GM12865 (cell line): ENCODE measurements around the gene TRIM50.
A peak's percentile ranks its signal among the peaks of the same experiment; 100 is the strongest.
"Not testable (repeated sequence)": the region's sequence is repeated elsewhere in the genome, so short reads cannot be mapped to it uniquely, and the experiment has no call there.

ENCODE experiments used
- DNase-seq: peaks from one replicate; pipeline ENCODE4 v3.0.0; 2010; ENCODE audit warnings: low read depth
- H3K4me3 ChIP-seq: 2 replicates; pipeline ENCODE4 v1.5.1; 2011; ENCODE audit warnings: mild to moderate bottlenecking, low read depth, low read length, control low read depth
- TF ChIP-seq, protein P1 (sequence below): IDR thresholded peaks from 2 replicates; pipeline ENCODE4 v1.5.1; 2011; ENCODE audit warnings: low read length, control low read depth, low read depth, inconsistent platforms; ENCODE audit not compliant: insufficient read depth; ENCODE audit errors: missing control alignments

TRIM50 gene

DNA sequence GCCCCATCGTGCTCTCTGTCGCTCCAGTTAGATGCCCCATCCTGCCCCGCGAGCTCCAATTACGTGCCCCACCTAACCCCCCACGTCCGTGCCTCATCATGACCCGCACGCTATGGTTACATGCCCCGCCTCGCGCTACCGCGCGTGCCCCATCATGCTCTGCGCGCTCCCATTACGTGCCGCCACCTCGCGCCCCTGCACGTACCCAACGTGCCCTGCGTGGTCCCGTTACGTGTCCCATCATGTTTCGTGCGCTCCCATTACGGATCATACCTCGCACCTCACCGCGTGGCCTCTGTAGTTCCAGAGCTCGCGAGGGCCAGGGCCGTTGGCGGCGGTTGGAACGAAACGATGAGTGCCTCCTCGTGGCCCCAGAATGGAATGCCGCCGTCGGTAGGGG lies at the start of gene TRIM50, which contains the start of gene FKBP6:
TRIM50 (minus strand) TSS at position 161 of the 400 bp plus-strand sequence. CDS start 3,295 bp downstream, outside the sequence.
FKBP6 (plus strand) TSS at position 240 of the 400 bp plus-strand sequence. CDS start 268 bp downstream, outside the sequence.
- not testable (repeated sequence) for H3K4me3 ChIP-seq, DNase-seq

DNA sequence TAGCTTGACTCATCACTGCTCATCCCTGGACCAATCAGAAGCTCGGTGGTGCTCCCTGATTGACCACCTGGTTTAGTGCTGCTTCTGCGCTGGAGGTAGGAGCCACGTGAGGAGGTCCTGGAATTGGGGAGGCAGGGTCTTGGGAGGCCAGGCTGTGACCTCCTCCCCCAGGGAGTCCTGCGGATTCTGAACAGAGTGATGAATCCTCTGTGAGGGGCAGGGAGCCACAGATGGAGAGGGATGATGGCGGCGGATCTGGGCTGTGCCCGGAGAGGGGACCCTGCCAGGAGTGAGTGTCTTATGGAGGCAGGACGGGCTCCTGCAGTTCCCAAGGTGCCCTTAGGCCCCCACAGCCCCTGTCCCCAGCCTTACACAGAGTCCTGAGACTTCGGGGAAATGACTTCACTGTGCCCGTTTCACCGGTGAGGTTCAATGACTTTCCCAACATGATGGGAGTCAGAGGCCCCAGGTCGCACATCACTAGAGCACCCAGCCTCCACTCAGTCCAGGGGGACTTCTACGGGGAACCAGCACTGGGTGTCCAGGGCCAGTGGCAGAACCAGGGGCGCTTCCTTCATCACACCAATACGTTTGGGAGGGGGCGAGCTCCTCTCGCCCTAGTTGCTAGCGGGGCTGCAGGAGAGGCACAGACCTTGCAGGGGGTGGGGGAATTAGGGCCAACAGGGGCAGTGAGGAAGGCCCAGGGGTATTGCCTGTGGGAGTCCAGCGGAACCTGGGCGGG lies 49.0 kb upstream of the TRIM50 start:
- no peak for DNase-seq
- TF ChIP-seq, protein P1, sequence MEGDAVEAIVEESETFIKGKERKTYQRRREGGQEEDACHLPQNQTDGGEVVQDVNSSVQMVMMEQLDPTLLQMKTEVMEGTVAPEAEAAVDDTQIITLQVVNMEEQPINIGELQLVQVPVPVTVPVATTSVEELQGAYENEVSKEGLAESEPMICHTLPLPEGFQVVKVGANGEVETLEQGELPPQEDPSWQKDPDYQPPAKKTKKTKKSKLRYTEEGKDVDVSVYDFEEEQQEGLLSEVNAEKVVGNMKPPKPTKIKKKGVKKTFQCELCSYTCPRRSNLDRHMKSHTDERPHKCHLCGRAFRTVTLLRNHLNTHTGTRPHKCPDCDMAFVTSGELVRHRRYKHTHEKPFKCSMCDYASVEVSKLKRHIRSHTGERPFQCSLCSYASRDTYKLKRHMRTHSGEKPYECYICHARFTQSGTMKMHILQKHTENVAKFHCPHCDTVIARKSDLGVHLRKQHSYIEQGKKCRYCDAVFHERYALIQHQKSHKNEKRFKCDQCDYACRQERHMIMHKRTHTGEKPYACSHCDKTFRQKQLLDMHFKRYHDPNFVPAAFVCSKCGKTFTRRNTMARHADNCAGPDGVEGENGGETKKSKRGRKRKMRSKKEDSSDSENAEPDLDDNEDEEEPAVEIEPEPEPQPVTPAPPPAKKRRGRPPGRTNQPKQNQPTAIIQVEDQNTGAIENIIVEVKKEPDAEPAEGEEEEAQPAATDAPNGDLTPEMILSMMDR: no peak
- H3K4me3 ChIP-seq: no peak overlapping the region

DNA sequence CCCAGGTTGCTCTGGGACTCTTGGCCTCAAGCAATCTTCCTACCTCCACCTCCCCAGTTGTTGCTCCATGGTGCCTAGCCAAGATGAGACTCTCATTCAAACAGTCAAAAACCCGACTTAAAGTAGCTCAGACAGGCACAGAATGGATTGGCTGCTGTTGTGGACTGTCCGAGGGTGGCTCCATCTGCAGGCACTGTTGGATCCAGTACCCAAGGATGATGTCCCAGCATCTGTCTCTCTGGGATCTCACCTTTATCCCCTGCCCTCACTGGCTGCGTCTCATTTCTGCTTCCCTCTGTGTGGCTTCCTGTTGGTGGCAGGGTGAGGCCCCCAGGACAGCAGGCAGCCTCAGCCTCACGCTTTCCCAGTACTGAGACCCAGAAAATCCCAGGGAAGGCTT lies 48.4 kb upstream of the TRIM50 start:
- H3K4me3 ChIP-seq, DNase-seq: not testable (repeated sequence)

DNA sequence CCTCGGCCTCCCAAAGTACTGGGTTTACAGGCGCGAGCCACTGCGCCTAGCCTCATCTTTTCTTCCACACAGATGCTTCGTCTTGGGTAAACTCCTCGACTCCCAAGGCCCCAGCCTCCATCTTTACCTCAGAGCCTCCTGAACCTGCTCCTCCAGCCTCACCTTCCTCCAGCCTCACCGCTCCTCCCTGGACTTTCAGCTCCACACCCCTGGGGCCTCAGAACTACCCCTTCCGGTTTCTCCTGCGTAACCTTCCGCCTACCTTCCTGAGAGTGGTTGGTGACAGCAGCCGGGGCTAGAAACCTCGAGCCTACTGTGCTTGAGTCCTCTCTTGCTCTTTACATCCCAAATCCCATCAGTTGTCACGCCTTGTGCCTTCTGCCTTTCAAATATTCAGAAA lies 45.9 kb upstream of the TRIM50 start:
- TF ChIP-seq, protein P1: no peak
- no peak for DNase-seq

DNA sequence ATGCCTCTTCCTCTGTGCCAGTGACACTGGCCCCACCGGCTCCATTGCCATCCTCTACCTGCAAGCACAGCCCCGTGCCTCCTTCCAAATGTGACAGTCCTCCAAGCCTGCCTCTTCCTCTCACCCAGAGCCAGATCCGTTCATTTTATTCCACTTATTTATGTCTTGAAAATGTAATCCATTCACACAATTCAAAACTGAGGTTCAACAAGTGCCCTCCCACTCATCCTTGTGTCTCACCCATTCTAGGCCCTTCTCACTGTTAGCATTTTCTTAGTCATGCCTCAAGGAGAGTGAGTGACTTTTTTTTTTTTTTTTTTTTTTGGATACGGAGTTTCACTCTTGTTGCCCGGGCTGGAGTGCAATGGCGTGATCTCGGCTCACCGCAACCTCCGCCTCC lies 41.7 kb upstream of the TRIM50 start:
- DNase-seq: no peak
- H3K4me3 ChIP-seq: no peak overlapping the region
- TF ChIP-seq, protein P1: no peak

More for the DNA sequence above, 45.9 kb upstream of the TRIM50 start:
- H3K4me3 ChIP-seq: no peak overlapping the region

DNA sequence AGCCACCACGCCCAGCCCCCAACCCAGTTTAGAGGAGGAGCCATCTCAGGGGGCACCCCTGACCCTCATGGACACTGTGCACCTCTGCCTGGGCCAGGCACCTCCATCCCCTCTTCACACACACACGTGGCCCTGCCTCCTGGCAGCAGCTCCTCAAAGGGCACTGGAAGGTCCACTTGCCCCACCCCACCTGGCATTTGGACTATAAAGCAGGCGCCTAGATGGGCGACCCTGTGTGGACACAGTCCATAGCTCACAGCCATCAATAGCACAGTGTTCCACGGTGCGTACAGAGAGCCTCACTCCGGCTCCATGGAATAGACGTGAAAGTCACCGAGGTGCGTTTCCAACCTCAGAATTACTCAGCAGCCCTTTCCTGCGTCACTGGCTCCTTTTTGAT lies 41.1 kb upstream of the TRIM50 start:
- H3K4me3 ChIP-seq: no peak overlapping the region
- TF ChIP-seq, protein P1: no peak
- no peak for DNase-seq

DNA sequence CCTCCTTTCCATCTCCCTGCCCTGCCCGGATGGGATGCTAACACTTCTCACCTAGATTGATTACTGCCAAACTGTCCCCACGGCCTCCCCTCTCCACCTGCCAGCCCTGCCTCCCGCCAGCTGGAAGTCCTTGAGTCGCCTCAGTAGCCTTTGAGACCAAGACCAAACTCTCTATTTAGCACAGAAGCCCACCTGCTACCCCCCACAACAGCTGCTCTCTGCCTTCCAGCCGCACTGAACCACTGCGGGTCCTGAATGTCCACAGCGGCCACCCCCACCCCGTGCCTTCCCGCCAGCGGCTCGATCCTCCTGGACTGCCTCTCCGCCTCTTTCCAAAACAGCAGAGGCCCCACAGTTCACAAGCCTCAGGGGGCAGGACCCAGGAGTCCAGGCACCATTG lies 39.1 kb upstream of the TRIM50 start:
- DNase-seq: no peak
- TF ChIP-seq, protein P1: no peak

DNA sequence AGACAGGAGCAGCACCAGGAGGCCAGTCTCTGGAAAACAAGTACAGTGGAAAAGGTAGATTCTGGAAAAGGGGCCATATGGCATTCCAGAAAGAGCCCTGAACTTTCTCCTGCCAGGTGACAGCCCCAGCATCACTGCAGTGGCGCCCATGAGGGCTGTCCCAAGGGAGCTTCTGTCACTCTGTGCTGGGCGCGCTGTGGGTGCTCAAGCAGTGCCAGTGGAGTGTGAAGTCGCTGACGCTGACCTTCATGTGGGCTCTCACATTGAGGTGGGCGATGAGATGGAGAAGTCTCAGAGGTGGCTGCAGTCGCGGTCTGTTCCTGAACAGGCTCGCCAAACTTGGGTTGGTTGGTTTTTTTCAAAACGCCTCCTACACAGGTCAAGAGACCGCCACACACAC lies 38.2 kb upstream of the TRIM50 start:
- TF ChIP-seq, protein P1: no peak
- no peak overlapping the region for H3K4me3 ChIP-seq
- DNase-seq: peak; percentile 13

More for the DNA sequence above, 39.1 kb upstream of the TRIM50 start:
- H3K4me3 ChIP-seq: no peak overlapping the region
